HepG2 (cell line): ENCODE data around the gene PSRC1. TPM values are rescaled to one million over a fixed set of nuclear protein-coding genes. Genes with fewer than 3 reads are reported as not detected.
A peak's percentile ranks its signal among the peaks of the same experiment; 100 is the strongest.

Experiments used
- GLMP ChIP-seq: sonication (generic); formaldehyde crosslinking; IDR thresholded peaks from 2 replicates; pipeline ENCODE4 v1.9.0; 2021; ENCODE audit warnings: missing genetic modification reagents, mild to moderate bottlenecking, borderline replicate concordance
- LCORL ChIP-seq, 2 experiments: fragments of 450-650 bp in 1 of 2; sonication (generic) in 1 of 2; formaldehyde crosslinking in 1 of 2; IDR thresholded peaks; 2 replicates each; pipeline versions ENCODE4 v1.5.0 to v1.6.1; 2017 to 2020; ENCODE audit warnings: antibody characterized with exemption in 1 of 2, missing genetic modification reagents in 1 of 2
- MTA3 ChIP-seq: sonication (generic); formaldehyde crosslinking; IDR thresholded peaks from 2 replicates; pipeline ENCODE4 v1.4.0; 2020; ENCODE audit warnings: missing genetic modification reagents
- SMARCC2 ChIP-seq: fragments of 450-650 bp; IDR thresholded peaks from 2 replicates; pipeline ENCODE4 v1.6.1; 2017; ENCODE audit warnings: antibody characterized with exemption, mild to moderate bottlenecking
- ZHX2 ChIP-seq, 2 experiments: sonication (generic) in 1 of 2; formaldehyde crosslinking in 1 of 2; IDR thresholded peaks; 2 replicates each; pipeline versions ENCODE4 v1.6.1 to v1.9.0; 2014 to 2022; ENCODE audit warnings: antibody characterized with exemption in 1 of 2, borderline replicate concordance in 1 of 2, inconsistent platforms in 1 of 2, low read depth in 1 of 2, missing genetic modification reagents in 1 of 2
- ZNF264 ChIP-seq: sonication (generic); formaldehyde crosslinking; IDR thresholded peaks from 2 replicates; pipeline ENCODE4 v1.4.0; 2020; ENCODE audit warnings: missing genetic modification reagents
- ZNF44 ChIP-seq: sonication (generic); formaldehyde crosslinking; IDR thresholded peaks from 2 replicates; pipeline ENCODE4 v1.5.1; 2020; ENCODE audit warnings: mild to moderate bottlenecking, missing genetic modification reagents
- ZNF510 ChIP-seq: sonication (generic); formaldehyde crosslinking; IDR thresholded peaks from 2 replicates; pipeline ENCODE4 v1.4.0; 2020; ENCODE audit warnings: low read depth, mild to moderate bottlenecking, missing genetic modification reagents
- ZNF670 ChIP-seq: sonication (generic); formaldehyde crosslinking; IDR thresholded peaks from 2 replicates; pipeline ENCODE4 v1.8.0; 2022; ENCODE audit warnings: mild to moderate bottlenecking, missing genetic modification reagents, borderline replicate concordance
- ZNF749 ChIP-seq: sonication (generic); formaldehyde crosslinking; IDR thresholded peaks from 2 replicates; pipeline ENCODE4 v1.8.0; 2022; ENCODE audit warnings: mild to moderate bottlenecking, missing genetic modification reagents, moderate library complexity, borderline replicate concordance
- ZNF773 ChIP-seq: sonication (generic); formaldehyde crosslinking; IDR thresholded peaks from 2 replicates; pipeline ENCODE4 v1.4.0; 2020; ENCODE audit warnings: missing genetic modification reagents, borderline replicate concordance
- polyA plus RNA-seq, 8 experiments: library from polyadenylated mRNA; depleted of rRNA in 3 of 8; stranded (reverse) in 7 of 8; unstranded in 1 of 8; fragments of >200 nt; fragmentation: Illumina TruSeq in 4 of 8; extraction: Trizol in 4 of 8; gene quantifications; 2 replicates each; pipeline versions ENCODE4 v1.2.1 to v1.2.3, GENCODE V29; 2011 to 2016; ENCODE audit warnings: low read depth in 4 of 8, missing spikeins in 1 of 8, mixed read lengths in 1 of 8; ENCODE audit not compliant: insufficient read depth in 1 of 8
- total RNA-seq, 5 experiments: library from RNA; depleted of rRNA; stranded (reverse); fragments of >200 nt; fragmentation: Illumina TruSeq; extraction: Trizol; gene quantifications; 2 replicates each; pipeline ENCODE4 v1.2.3, GENCODE V29; 2016; ENCODE audit warnings: low read depth in 1 of 5
- TF ChIP-seq, protein P1 (sequence below): sonication (generic); formaldehyde crosslinking; conservative IDR thresholded peaks from 2 replicates; pipeline ENCODE4 v1.8.0; 2022; ENCODE audit warnings: low read depth, missing genetic modification reagents
- TF ChIP-seq, protein P2 (sequence below): sonication (generic); formaldehyde crosslinking; IDR thresholded peaks from 2 replicates; pipeline ENCODE4 v1.8.0; 2022; ENCODE audit warnings: mild to moderate bottlenecking, missing genetic modification reagents, borderline replicate concordance
- TF ChIP-seq, protein P3 (sequence below): sonication (generic); formaldehyde crosslinking; IDR thresholded peaks from 2 replicates; pipeline ENCODE4 v1.4.0; 2020; ENCODE audit warnings: missing genetic modification reagents, mild to moderate bottlenecking, borderline replicate concordance

PSRC1 gene
- total and polyA plus RNA-seq, 2 of the 13 experiments (the other 11 are each of a cell fraction or from before 2014, with no cell fraction given) = 28.6 to 30.3 TPM

- no peak for TF ChIP-seq ZHX2 (IDR thresholded peaks at IDR 0.05; ENCODE audit: low read depth)
- no peak for TF ChIP-seq ZHX2 (CRISPR knock-in tag; IDR thresholded peaks at IDR 0.05; ENCODE audit: borderline replicate concordance)
- no peak for TF ChIP-seq ZNF773 (CRISPR knock-in tag)
- TF ChIP-seq, protein P1, sequence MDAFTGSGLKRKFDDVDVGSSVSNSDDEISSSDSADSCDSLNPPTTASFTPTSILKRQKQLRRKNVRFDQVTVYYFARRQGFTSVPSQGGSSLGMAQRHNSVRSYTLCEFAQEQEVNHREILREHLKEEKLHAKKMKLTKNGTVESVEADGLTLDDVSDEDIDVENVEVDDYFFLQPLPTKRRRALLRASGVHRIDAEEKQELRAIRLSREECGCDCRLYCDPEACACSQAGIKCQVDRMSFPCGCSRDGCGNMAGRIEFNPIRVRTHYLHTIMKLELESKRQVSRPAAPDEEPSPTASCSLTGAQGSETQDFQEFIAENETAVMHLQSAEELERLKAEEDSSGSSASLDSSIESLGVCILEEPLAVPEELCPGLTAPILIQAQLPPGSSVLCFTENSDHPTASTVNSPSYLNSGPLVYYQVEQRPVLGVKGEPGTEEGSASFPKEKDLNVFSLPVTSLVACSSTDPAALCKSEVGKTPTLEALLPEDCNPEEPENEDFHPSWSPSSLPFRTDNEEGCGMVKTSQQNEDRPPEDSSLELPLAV (CRISPR knock-in tag) = no peak
- TF ChIP-seq ZNF510 (CRISPR knock-in tag) = no peak
- TF ChIP-seq ZNF44 (CRISPR knock-in tag) = 0 out of 2 replicates have a peak, but pooled peaks have one; percentile 59
- no peak for TF ChIP-seq GLMP
- TF ChIP-seq, protein P2, sequence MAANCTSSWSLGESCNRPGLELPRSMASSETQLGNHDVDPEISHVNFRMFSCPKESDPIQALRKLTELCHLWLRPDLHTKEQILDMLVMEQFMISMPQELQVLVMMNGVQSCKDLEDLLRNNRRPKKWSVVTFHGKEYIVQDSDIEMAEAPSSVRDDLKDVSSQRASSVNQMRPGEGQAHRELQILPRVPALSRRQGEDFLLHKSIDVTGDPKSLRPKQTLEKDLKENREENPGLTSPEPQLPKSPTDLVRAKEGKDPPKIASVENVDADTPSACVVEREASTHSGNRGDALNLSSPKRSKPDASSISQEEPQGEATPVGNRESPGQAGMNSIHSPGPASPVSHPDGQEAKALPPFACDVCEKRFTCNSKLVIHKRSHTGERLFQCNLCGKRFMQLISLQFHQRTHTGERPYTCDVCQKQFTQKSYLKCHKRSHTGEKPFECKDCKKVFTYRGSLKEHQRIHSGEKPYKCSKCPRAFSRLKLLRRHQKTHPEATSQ = 0 out of 2 replicates have a peak, but pooled peaks have one; percentile 19
- TF ChIP-seq SMARCC2 = no peak
- TF ChIP-seq ZNF670 (CRISPR knock-in tag) = no peak
- TF ChIP-seq ZNF264 (CRISPR knock-in tag) = no peak
- TF ChIP-seq LCORL (IDR thresholded peaks at IDR 0.05) = no peak
- TF ChIP-seq LCORL (CRISPR knock-in tag; IDR thresholded peaks at IDR 0.05) = peak; percentile 69
- TF ChIP-seq, protein P3, sequence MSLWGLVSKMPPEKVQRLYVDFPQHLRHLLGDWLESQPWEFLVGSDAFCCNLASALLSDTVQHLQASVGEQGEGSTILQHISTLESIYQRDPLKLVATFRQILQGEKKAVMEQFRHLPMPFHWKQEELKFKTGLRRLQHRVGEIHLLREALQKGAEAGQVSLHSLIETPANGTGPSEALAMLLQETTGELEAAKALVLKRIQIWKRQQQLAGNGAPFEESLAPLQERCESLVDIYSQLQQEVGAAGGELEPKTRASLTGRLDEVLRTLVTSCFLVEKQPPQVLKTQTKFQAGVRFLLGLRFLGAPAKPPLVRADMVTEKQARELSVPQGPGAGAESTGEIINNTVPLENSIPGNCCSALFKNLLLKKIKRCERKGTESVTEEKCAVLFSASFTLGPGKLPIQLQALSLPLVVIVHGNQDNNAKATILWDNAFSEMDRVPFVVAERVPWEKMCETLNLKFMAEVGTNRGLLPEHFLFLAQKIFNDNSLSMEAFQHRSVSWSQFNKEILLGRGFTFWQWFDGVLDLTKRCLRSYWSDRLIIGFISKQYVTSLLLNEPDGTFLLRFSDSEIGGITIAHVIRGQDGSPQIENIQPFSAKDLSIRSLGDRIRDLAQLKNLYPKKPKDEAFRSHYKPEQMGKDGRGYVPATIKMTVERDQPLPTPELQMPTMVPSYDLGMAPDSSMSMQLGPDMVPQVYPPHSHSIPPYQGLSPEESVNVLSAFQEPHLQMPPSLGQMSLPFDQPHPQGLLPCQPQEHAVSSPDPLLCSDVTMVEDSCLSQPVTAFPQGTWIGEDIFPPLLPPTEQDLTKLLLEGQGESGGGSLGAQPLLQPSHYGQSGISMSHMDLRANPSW (CRISPR knock-in tag) = no peak
- no peak for TF ChIP-seq MTA3
- no peak for TF ChIP-seq ZNF749
Observed at GRCh38 chr1:109277434-109278204, 5.3 kb downstream of the PSRC1 start (continued).
